Breast epithelium (tissue), 3 donors: ENCODE data around the gene OR52J3.

Experiments
- POLR2A ChIP-seq: fragments of 450-650 bp; IDR thresholded peaks from one replicate; pipeline ENCODE4 v1.6.1; 2016; ENCODE audit warnings: antibody characterized with exemption, mild to moderate bottlenecking, moderate library complexity
- POLR2AphosphoS5 ChIP-seq, 3 donors: sonication (generic); formaldehyde crosslinking; IDR thresholded peaks; one replicate each; pipeline ENCODE4 v1.6.1; 2017; ENCODE audit warnings: antibody characterized with exemption in 3 of 3
- TF ChIP-seq, protein P1 (sequence below), 3 donors: fragments of 450-650 bp; IDR thresholded peaks; one replicate each; pipeline ENCODE4 v1.5.1; 2016 to 2017; ENCODE audit warnings: antibody characterized with exemption in 3 of 3, mild to moderate bottlenecking in 3 of 3, moderate library complexity in 3 of 3

DNA sequence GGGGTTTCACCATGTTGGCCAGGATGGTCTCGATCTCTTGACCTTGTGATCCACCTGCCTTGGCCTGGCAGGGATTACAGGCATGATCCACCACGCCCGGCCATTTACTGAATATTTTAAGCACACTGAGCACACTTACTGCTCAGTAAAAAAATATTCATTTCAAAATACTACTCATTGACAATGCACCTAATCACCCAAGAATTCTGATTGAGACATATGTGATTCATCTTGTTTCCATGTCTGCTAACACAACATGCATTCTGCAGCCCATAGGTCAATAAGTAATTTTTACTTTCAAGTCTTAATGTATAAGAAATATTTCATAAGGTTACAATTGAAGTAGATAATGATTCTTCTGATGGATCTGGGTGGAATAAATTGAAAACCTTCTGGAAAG is 4.2 kb upstream of the OR52J3 start:
- TF ChIP-seq POLR2AphosphoS5 (IDR thresholded peaks at IDR 0.05): no peak
- TF ChIP-seq, protein P1, sequence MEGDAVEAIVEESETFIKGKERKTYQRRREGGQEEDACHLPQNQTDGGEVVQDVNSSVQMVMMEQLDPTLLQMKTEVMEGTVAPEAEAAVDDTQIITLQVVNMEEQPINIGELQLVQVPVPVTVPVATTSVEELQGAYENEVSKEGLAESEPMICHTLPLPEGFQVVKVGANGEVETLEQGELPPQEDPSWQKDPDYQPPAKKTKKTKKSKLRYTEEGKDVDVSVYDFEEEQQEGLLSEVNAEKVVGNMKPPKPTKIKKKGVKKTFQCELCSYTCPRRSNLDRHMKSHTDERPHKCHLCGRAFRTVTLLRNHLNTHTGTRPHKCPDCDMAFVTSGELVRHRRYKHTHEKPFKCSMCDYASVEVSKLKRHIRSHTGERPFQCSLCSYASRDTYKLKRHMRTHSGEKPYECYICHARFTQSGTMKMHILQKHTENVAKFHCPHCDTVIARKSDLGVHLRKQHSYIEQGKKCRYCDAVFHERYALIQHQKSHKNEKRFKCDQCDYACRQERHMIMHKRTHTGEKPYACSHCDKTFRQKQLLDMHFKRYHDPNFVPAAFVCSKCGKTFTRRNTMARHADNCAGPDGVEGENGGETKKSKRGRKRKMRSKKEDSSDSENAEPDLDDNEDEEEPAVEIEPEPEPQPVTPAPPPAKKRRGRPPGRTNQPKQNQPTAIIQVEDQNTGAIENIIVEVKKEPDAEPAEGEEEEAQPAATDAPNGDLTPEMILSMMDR (IDR thresholded peaks at IDR 0.05): no peak
- no peak for TF ChIP-seq POLR2A
